Uterus (tissue), 4 donors: ENCODE data around the gene U2AF1L4. TPM values are rescaled to one million over a fixed set of nuclear protein-coding genes. Genes with fewer than 3 reads are reported as not detected.

Experiments
- DNase-seq, 2 donors: peaks; one replicate each; pipeline ENCODE4 v3.0.0-alpha.2; 2019 to 2020
- H3K27ac ChIP-seq, 2 donors: fragments of 200-600 bp; sonication (generic); 1 replicate in 1 of 2; 2 replicates in 1 of 2; pipeline ENCODE4 v1.5.1; 2016 to 2018
- H3K27me3 ChIP-seq, 2 donors: fragments of 200-600 bp; sonication (generic); one replicate each; pipeline ENCODE4 v1.5.1; 2018 to 2019; ENCODE audit warnings: control low read depth in 1 of 2
- H3K36me3 ChIP-seq, 2 donors: fragments of 200-600 bp; sonication (generic); one replicate each; pipeline ENCODE4 v1.5.1; 2019; ENCODE audit warnings: control low read depth in 1 of 2
- H3K4me1 ChIP-seq, 2 donors: fragments of 200-600 bp; sonication (generic); one replicate each; pipeline ENCODE4 v1.5.1; 2018 to 2019; ENCODE audit warnings: control low read depth in 1 of 2
- H3K4me3 ChIP-seq, 2 donors: fragments of 200-600 bp; sonication (generic); 1 replicate in 1 of 2; 2 replicates in 1 of 2; pipeline ENCODE4 v1.5.1; 2018 to 2019; ENCODE audit warnings: mild to moderate bottlenecking in 1 of 2
- H3K9me3 ChIP-seq, 2 donors: fragments of 200-600 bp; sonication (generic); one replicate each; pipeline ENCODE4 v1.5.1; 2019; ENCODE audit warnings: control low read depth in 1 of 2
- POLR2A ChIP-seq, 2 donors: fragments of 450-650 bp; IDR thresholded peaks; one replicate each; pipeline ENCODE4 v1.6.1; 2016; ENCODE audit warnings: antibody characterized with exemption in 2 of 2, mild to moderate bottlenecking in 1 of 2, moderate library complexity in 1 of 2
- intact Hi-C: fragments of 100-400 bp; cut with DNase I; formaldehyde crosslinking; loops from one replicate; pipeline ENCODE4 v1.15.1; 2023; ENCODE audit warnings: low total_unique reads
- total RNA-seq, 4 donors: library from RNA; depleted of rRNA in 3 of 4; stranded (reverse); fragments of >200 nt in 3 of 4; gene quantifications; one replicate each; pipeline versions ENCODE4 v1.1.0 to v1.2.4, GENCODE V29; 2014 to 2023
- TF ChIP-seq, protein P1 (sequence below), 4 experiments: fragments of 200-600 bp in 2 of 4; fragments of 450-650 bp in 2 of 4; sonication (generic) in 2 of 4; IDR thresholded peaks; one replicate each; pipeline ENCODE4 v1.5.1; 2016 to 2019; ENCODE audit warnings: antibody characterized with exemption in 4 of 4, mild to moderate bottlenecking in 2 of 4, moderate library complexity in 1 of 4
- donor health status: DM: yes; HTN: yes; CAD: no.

U2AF1L4 gene
- total RNA-seq, 4 donors from 2014 or later, result 6.5 to 116 (median 19.5) TPM

DNA sequence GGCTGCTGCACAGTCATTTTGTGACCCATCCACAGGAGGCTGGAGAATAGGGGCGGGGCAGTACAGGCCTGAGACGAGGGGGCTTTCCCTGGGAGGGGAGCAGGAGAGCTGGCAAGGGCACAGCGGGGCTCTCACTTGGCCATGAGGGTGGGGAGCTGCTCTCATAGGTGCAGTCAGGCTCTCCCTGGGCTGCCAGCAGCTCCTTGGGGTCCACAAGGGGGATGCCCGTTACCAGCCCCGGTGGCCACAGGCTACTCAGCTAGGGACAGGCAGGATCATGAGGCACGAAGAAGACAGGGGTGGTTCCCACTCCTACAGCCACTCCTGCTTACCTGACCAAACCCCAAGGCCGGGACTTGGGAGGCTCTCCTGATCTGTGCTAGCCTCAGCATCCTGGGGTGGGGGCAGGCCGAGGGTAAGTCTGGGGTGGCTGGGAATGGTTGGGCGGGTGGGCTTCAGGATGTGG is 46.6 kb upstream of the U2AF1L4 start:
- no peak for DNase-seq
- intact Hi-C loops, result no loop called here
- peaks cover 0 to 6% of the 10 kb centered on the region in 2 donors for H3K27me3 ChIP-seq
- H3K27ac ChIP-seq, result no peak overlapping the region
- no peaks in the 10 kb centered on the region for H3K36me3 ChIP-seq
- no peak overlapping the region for H3K4me3 ChIP-seq
- TF ChIP-seq, protein P1, sequence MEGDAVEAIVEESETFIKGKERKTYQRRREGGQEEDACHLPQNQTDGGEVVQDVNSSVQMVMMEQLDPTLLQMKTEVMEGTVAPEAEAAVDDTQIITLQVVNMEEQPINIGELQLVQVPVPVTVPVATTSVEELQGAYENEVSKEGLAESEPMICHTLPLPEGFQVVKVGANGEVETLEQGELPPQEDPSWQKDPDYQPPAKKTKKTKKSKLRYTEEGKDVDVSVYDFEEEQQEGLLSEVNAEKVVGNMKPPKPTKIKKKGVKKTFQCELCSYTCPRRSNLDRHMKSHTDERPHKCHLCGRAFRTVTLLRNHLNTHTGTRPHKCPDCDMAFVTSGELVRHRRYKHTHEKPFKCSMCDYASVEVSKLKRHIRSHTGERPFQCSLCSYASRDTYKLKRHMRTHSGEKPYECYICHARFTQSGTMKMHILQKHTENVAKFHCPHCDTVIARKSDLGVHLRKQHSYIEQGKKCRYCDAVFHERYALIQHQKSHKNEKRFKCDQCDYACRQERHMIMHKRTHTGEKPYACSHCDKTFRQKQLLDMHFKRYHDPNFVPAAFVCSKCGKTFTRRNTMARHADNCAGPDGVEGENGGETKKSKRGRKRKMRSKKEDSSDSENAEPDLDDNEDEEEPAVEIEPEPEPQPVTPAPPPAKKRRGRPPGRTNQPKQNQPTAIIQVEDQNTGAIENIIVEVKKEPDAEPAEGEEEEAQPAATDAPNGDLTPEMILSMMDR (IDR thresholded peaks at IDR 0.05), result no peak
- no peak for TF ChIP-seq POLR2A (IDR thresholded peaks at IDR 0.05)
- no peaks in the 10 kb centered on the region for H3K4me1 ChIP-seq
- H3K9me3 ChIP-seq, result no peaks in the 10 kb centered on the region

DNA sequence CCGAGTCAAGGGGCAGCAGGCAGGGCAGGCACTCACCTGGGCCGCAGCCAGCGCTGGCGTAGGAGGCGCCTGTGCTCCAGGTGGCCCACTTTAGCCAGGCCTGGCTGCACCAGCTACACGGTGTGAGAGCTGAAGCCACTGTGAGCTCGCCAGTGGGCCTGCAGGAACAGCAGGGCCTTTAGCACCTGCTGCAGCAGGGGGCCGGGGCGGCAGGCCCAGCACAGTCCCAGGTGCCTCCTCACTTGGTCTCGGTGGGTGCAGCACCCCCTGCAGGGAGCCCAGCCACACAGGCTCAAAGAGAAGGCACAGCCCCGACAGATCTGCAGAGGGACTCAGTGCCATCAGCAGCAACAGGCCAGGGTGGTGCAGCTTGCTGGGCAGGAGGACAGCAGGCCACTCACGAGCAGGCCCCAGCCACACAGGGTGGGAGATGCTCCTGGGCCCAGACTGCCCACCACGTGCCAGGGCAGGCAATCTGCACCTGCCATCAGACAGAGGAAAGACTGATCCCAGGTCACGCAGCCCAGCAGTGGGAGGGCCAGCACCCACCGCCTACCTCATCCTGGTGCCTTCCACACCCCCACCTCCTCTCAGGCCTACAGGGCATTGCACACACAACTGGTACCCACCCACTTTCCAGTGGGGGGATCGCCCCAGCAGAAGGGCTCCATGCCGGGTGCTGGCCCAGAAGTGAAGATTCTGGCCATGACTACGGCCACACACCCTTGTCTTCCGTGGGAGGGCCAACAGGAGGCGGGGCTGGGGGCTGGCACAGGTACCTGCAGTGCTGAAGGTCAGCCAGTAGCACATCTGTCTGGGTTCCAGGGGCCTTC is 46.0 kb upstream of the U2AF1L4 start:
- H3K27ac ChIP-seq, result no peak overlapping the region
- no peak overlapping the region for H3K4me3 ChIP-seq
- intact Hi-C loops, result no loop called here
- no peaks in the 10 kb centered on the region for H3K9me3 ChIP-seq
- DNase-seq, result no peak
- TF ChIP-seq, protein P1 (IDR thresholded peaks at IDR 0.05), result no peak
- TF ChIP-seq POLR2A (IDR thresholded peaks at IDR 0.05), result no peak
- no peaks in the 10 kb centered on the region for H3K4me1 ChIP-seq
- H3K36me3 ChIP-seq, result no peaks in the 10 kb centered on the region
- H3K27me3 ChIP-seq, result no peaks in the 10 kb centered on the region

DNA sequence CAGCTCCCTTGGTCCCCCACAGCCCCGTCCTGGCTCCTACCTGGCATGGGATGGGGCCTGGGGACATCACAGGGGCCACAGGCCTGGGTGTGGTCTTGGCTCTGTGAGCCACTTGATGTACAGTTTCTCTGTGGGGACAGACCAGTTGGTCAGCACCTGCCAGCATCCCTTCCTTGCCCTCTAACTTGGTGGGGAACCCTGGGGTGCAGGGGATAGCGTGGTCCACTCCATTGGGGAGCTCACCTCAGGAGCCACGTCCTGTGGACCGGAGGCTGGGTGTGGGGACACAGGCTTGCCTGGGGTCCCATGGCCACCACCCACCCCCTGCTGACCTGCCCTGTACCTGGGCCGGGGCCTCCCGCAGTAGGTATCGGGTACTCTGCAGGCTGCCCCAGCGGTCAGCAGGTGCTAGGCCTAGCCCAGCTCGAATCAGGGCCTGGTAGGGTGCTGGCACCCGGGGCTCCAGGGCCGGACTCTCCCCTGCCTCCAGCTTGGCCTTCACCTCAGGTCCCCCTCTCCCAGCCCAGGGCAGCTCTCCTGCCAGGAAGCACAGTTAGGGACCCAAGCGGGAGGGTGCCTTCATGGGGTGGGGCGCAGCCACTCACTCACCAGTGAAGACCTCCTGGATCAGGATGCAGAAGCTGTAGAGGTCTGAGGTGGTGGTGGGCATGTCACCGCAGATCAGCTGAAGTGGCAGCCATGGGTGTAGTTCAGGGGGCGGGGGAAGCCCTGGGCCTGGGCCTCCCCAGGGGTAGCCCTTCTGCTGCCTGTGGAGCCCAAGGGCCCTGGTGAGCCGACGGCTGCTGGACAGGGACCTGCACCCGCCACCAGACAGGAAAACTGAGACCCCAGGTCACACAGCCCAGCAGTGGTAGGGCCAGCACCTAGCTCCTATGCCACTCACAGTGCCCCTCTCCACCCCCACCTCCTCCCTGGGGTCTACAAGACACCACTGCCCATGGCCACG is 45.0 kb upstream of the U2AF1L4 start:
- no peaks in the 10 kb centered on the region for H3K9me3 ChIP-seq
- no peak overlapping the region for H3K27ac ChIP-seq
- no peak for TF ChIP-seq POLR2A (IDR thresholded peaks at IDR 0.05)
- TF ChIP-seq, protein P1 (IDR thresholded peaks at IDR 0.05), result no peak
- H3K36me3 ChIP-seq, result no peaks in the 10 kb centered on the region
- no peak for DNase-seq
- H3K4me1 ChIP-seq, result no peaks in the 10 kb centered on the region
- intact Hi-C loops, result loop anchor here (10.0 kb wide), 1 partner anchor 145 kb away; the partner anchor contains the start of gene LRFN3
- no peaks in the 10 kb centered on the region for H3K27me3 ChIP-seq
- no peak overlapping the region for H3K4me3 ChIP-seq

DNA sequence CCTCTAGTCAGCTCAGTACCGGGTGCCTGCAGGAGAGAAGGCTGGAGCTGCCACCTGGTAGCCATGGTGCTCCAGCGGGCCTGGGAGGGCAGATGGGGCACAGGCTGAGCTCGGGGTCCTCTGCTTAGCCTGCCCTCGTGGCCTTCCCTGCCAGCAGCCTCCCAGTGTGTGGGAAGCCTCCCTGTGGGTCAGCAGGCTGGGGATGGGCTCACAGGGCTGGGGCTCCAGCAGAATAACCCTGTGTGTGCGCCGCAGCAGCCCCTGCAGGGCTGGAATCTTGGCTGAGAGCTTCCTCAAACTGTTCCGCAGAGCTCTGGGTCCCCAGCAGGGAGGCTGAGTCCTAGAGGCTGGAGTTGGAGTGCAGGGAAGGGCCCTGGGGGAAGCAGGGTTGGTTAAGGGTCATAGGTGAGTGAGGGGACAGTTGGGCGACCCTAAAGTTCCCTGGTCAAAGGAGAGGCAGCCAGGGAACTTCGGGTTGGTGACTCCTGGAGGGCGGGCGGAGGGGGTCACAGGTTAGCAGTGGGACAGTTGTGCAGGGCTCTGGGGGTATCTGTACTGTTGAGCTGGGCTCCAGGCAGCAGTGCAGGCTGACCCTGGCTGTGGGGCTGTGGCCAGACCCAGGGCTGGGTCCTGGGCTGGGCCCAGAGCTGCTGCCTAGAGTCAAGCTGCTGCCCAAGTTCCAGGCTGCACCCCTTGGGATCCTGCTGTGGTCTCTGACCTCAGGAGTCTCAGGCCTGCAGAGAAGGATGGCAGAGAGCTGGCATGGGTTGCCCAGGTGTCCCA is 44.2 kb upstream of the U2AF1L4 start:
- intact Hi-C loops, result loop anchor here (10.0 kb wide), 1 partner anchor 145 kb away; the partner anchor contains the start of gene LRFN3
- Histone ChIP-seq H3K27me3 (no peaks in the 10 kb centered on the region), H3K9me3 (no peaks in the 10 kb centered on the region), H3K4me1 (no peaks in the 10 kb centered on the region), H3K27ac (no peak overlapping the region), H3K36me3 (no peaks in the 10 kb centered on the region), H3K4me3 (no peak overlapping the region)
- no peak for DNase-seq
- no peak for TF ChIP-seq POLR2A (IDR thresholded peaks at IDR 0.05)
- TF ChIP-seq, protein P1 (IDR thresholded peaks at IDR 0.05), result no peak
